Measurements from ENCODE around the gene KCNJ4.

Gene KCNJ4

GRCh38 chr22:38451864-38452263, 3.1 kb downstream of the KCNJ4 start:
- no peak for DNase-seq

DNA sequence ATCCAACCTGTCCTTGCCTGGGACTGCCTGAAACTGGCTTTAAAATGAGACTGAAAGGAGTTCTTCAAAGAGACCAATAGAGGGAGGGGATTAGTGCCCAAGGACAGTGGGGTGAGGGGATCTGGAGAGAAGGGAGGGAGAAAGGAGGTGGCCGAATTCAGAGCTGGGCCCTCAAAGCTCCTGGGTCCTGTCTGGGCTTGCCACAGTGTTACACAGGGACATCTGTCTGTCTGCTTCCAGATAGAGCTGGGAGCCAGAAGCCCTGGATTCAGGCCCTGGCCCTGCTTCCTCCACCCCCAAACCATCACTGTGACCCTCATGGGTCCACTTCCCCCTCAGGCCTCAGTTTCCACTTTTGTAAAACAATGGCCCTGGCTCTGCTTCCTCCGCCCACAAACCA, 3.6 kb downstream of the KCNJ4 start:
- DNase-seq: no peak

DNA sequence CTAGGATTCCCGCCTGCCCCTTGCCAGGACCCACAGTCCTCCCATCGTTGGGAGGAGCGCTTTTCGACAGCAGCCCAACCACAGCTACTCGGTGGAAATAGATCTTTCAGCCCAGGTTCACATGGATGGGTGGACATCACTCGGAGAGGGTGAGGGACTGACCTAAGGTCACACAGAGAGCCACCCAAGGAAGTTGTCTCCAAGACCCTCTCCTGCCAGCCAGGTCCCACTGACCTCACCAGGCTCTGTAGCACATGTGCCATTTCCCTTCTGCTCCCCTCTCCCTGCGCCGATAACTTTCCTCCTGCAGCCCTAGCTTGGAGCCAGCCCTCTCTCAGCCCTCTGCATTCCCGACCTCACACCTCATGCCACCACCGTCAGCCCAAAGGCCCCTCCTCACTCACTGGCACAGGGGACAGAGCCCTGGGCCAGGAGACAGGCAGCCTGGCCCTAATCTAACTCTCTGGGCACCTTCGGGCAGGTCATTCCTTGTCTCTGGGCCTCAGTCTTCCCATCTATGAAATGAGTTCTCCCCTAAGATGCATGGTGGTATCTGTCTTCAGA, 4.7 kb downstream of the KCNJ4 start:
- no peak for DNase-seq

DNA sequence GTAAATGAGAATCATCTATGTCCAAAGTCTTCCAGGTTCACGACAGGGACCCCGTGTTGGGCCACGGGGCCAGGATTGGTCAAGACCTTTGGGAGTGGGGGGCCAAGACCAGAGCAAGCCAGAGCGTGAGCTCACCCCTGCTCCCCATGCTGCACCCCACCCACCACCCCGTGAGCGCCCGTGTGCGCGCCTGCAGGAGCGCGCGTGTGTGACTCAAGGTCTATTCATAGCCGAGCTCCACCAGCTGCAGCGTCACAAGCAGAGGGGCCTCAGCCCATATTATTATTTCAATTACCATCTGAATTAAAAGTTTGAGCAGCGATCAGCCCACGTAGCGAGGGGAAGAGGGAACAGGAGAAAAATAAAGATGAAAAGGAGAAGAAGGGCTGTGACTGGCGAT, 5.2 kb downstream of the KCNJ4 start:
- no peak for DNase-seq

DNA sequence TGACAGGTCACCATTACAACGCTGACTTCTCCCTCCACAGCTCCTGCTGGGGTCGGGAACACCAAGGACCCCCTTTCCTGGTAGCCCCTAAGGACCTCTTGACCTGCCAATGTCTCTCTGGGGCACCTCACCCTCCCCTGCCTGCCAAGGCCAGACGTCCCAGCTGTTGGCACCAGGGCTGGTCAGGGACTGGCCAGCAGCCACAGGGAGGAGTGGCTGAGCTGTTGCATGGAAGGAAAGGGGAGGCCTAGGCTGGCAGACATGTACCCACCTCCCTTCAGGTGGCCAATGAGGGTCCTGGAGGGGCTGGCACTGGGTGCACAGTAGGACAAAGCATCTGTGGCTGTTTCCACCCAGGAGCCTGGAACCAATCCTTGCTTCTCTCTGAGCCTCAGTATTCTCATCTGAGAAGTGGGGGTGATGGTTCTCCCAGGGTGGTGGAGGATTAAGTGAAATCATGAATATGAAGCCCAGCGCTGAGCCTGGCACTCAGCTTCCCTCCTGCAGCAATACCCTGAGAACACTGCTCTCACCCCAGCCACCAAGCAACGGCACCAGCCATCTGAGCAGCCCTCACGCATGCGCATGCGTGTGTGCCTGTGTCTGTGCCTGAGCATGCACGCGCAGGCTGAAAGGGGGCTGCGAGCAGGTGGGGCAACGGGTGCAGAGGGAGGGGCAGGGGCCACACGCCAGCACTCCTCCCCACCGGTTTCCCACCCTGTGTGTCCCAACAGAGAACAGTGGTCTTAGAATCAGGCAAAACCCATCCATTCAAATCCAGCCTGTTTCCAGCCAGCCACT, 5.9 kb downstream of the KCNJ4 start:
- DNase-seq: no peak

DNA sequence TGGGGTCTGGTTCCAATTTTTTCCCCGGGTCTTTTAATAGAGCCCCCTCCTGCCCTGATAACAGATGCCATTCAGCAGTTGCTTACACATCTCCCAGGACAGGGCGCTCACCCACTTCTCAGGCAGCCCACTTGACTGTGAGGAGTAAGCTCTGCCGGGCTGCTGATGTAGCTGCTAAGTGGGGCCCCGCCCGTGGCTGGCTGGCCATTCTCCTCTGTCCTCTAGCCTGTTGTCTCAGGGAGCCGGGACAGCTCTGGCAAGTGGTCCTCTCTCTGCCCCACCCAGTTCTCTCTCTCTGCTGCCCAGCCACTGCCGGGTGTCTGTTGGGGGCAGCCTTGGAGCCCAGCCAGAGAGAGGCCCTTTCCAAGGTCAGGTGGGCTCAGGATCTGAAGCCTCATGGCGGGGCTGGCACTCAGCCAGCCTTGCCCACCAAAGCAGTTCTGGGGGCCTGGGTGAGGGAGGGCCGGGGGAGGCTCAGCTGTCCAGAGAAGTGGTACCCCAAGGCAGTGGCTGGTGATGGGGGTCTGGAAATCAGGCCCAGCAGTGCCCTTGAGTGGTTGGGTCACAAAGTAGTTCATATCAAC, 8.9 kb downstream of the KCNJ4 start:
- no peak for DNase-seq

GRCh38 chr22:38444783-38445182, 10.2 kb downstream of the KCNJ4 start:
- DNase-seq: no peak

GRCh38 chr22:38443628-38444521, 11.1 kb downstream of the KCNJ4 start:
- no peak for DNase-seq

- DNase-seq: no peak
Measured at GRCh38 chr22:38442967-38443627, 11.9 kb downstream of the KCNJ4 start.

DNA sequence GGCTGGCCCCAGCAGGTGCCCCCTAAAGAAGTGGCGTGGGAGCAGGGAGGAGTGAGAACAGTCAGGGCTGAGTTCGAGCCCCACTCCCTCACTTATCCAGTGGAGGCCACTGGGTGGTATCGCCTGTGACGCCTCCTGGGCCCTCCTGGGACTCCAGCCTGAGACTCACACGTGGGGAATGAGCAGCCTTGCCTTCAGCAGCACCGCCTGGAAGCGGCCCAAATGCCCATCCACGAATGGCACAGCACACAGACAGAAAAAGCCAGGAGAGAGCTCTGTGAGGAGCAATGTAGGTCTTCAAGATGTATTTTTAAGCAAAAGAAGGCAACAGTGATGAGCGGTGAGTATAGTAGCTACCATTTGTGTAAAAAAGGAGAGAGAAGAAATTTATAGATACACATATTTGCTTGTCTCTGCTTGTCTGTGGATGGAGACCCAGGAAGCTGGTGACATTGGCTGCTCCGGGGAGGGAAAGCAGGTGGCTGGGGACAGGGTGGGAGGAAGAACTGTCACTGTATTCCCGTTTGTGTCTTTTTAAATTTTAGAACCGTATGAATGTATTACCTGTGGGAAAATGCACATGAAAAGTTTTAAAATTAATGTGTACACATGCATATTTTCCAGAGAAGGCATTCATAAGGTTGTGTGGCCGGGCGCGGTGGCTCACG, 13.2 kb downstream of the KCNJ4 start:
- no peak for DNase-seq

DNA sequence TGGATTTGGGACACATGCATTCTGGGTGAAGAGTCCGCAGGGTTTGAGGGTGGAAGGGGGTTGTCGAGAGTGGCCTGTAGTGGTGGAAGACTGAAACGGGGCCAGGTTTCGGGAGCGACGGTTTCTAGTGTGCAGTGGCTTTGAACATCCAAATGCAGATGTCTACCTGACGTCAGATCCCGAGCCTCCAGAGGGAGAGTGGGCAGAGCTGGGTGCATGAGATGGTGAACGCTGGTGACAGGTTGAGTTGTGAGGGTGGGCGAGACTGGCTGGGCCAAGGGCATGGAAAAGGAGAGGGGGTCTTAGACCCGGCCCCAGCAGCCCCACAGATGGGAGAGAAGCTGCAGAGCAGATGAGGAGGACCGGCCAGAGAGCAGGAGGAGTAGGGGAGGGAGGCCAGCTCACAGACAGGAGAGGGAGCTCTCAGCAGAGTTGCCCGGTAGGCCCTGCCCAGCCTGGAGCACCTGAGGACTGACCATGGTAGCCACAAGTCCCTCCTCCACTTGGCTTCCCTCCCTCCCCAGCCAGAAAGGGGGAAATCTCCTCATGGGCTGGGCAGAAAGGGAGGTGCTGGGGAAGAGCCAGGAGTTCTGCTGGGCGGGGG, 14.2 kb downstream of the KCNJ4 start:
- no peak for DNase-seq

- no peak for DNase-seq
Measured at GRCh38 chr22:38437416-38437815, 17.6 kb downstream of the KCNJ4 start.

GRCh38 chr22:38436629-38437395, 18.2 kb downstream of the KCNJ4 start:
- no peak for DNase-seq

- DNase-seq: no peak
Measured at GRCh38 chr22:38435965-38436364, 19.0 kb downstream of the KCNJ4 start.

- no peak for DNase-seq
Measured at GRCh38 chr22:38435010-38435409, 20.0 kb downstream of the KCNJ4 start.

GRCh38 chr22:38433871-38434270, 21.1 kb downstream of the KCNJ4 start:
- DNase-seq: no peak

GRCh38 chr22:38432264-38432663, 22.7 kb downstream of the KCNJ4 start:
- no peak for DNase-seq

- DNase-seq: no peak
Measured at GRCh38 chr22:38431266-38432010, 23.6 kb downstream of the KCNJ4 start.

- no peak for DNase-seq
Measured at GRCh38 chr22:38429499-38430068, 25.4 kb downstream of the KCNJ4 start.

- no peak for DNase-seq
Measured at GRCh38 chr22:38428714-38429113, 26.3 kb downstream of the KCNJ4 start.
